ENCODE results near the gene SLC13A3. TPM values are rescaled to one million over a fixed set of nuclear protein-coding genes. Genes with fewer than 3 reads are reported as not detected.

SLC13A3 gene
- total RNA-seq, 2 experiments from 2014 or later = not detected

GRCh38 chr20:46690219-46691106 lies 39.2 kb upstream of the SLC13A3 start:
- Mint-ChIP-seq H3K4me1 (ENCODE audit: low read depth) (peaks cover 38% of the 10 kb centered on the region), H3K4me3 (peak overlapping the region; percentile 93), H3K27me3 (no peaks in the 10 kb centered on the region), H3K9me3 (no peaks in the 10 kb centered on the region), H3K36me3 (ENCODE audit: low read depth) (peaks cover 23% of the 10 kb centered on the region), H3K27ac (peak overlapping the region; percentile 97)
- CTCF ChIA-PET = interaction anchor here (0.9 to 11.2 kb wide), 6 partner anchors 9 to 1930 kb away, joined by 3 to 116 read pairs (median 4); partner anchors contain the start of gene ZNF334
- POLR2A ChIA-PET = interaction anchor here (0.5 to 1.4 kb wide), 4 partner anchors 10 to 137 kb away, joined by 3 read pairs; no protein-coding TSS in a partner anchor
- DNase-seq = no peak
- no peak for ATAC-seq
- intact Hi-C loops (cut with micrococcal nuclease) = no loop called here
- TF ChIP-seq, protein P1, sequence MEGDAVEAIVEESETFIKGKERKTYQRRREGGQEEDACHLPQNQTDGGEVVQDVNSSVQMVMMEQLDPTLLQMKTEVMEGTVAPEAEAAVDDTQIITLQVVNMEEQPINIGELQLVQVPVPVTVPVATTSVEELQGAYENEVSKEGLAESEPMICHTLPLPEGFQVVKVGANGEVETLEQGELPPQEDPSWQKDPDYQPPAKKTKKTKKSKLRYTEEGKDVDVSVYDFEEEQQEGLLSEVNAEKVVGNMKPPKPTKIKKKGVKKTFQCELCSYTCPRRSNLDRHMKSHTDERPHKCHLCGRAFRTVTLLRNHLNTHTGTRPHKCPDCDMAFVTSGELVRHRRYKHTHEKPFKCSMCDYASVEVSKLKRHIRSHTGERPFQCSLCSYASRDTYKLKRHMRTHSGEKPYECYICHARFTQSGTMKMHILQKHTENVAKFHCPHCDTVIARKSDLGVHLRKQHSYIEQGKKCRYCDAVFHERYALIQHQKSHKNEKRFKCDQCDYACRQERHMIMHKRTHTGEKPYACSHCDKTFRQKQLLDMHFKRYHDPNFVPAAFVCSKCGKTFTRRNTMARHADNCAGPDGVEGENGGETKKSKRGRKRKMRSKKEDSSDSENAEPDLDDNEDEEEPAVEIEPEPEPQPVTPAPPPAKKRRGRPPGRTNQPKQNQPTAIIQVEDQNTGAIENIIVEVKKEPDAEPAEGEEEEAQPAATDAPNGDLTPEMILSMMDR (IDR thresholded peaks at IDR 0.05) = no peak

- TF ChIP-seq, protein P1 (IDR thresholded peaks at IDR 0.05) = no peak
- peaks cover 42% of the 10 kb centered on the region for H3K4me1 Mint-ChIP-seq (ENCODE audit: low read depth)
- H3K4me3 Mint-ChIP-seq = peak overlapping the region; percentile 93
- ChIA-PET POLR2A (interaction anchor here (1.0 to 1.4 kb wide), 3 partner anchors 44 to 178 kb away, joined by 3 read pairs; no protein-coding TSS in a partner anchor), CTCF (interaction anchor here (0.9 to 11.2 kb wide), 8 partner anchors 9 to 1930 kb away, joined by 3 to 116 read pairs (median 4); partner anchors contain the start of genes ELMO2 and ZNF334)
- H3K9me3 Mint-ChIP-seq = no peaks in the 10 kb centered on the region
- no peak for DNase-seq
- intact Hi-C loops (cut with micrococcal nuclease) = loop anchor here (10.0 kb wide), 1 partner anchor 135 kb away; the partner anchor contains the start of gene OCSTAMP
- peaks cover 27% of the 10 kb centered on the region for H3K36me3 Mint-ChIP-seq (ENCODE audit: low read depth)
- H3K27me3 Mint-ChIP-seq = no peaks in the 10 kb centered on the region
- H3K27ac Mint-ChIP-seq = peak overlapping the region; percentile 97
- ATAC-seq = no peak
Observed at GRCh38 chr20:46689754-46690085, 38.5 kb upstream of the SLC13A3 start.

- H3K9me3 Mint-ChIP-seq = no peaks in the 10 kb centered on the region
- peaks cover 42% of the 10 kb centered on the region for H3K4me1 Mint-ChIP-seq (ENCODE audit: low read depth)
- H3K36me3 Mint-ChIP-seq (ENCODE audit: low read depth) = peaks cover 27% of the 10 kb centered on the region
- DNase-seq = peak; percentile 99
- H3K4me3 Mint-ChIP-seq = peak within 1 kb of the TSS; percentile 93
- TF ChIP-seq, protein P1 (IDR thresholded peaks at IDR 0.05) = no peak
- no peaks in the 10 kb centered on the region for H3K27me3 Mint-ChIP-seq
- ChIA-PET POLR2A (interaction anchor here (1.0 to 1.4 kb wide), 3 partner anchors 44 to 178 kb away, joined by 3 read pairs; no protein-coding TSS in a partner anchor), CTCF (interaction anchor here (0.9 to 11.2 kb wide), 9 partner anchors 8 to 1931 kb away, joined by 3 to 116 read pairs (median 4); partner anchors contain the start of genes ELMO2 and ZNF334)
- intact Hi-C loops (cut with micrococcal nuclease) = loop anchor here (10.0 kb wide), 1 partner anchor 134 kb away; the partner anchor contains the start of gene OCSTAMP
- H3K27ac Mint-ChIP-seq = peak within 1 kb of the TSS; percentile 97
- ATAC-seq = peak; percentile 98
Observed at GRCh38 chr20:46689082-46689753, 38.0 kb upstream of the SLC13A3 start, which contains the start of gene TP53RK. TP53RK (minus strand) TSS chr20:46689444; CDS start chr20:46689414, 30 bp downstream.

GRCh38 chr20:46688151-46689081 lies 37.2 kb upstream of the SLC13A3 start:
- ATAC-seq (no peak), DNase-seq (no peak)
- ChIA-PET POLR2A (interaction anchor here (1.1 kb wide), 1 partner anchor 177 kb away, joined by 3 read pairs; no protein-coding TSS in a partner anchor), CTCF (interaction anchor here (1.1 to 11.2 kb wide), 6 partner anchors 129 to 288 kb away, joined by 3 to 116 read pairs (median 6); partner anchors contain the start of genes ELMO2 and ZNF334)
- peak overlapping the region; percentile 93 for H3K27ac Mint-ChIP-seq
- H3K4me1 Mint-ChIP-seq (ENCODE audit: low read depth) = peaks cover 49% of the 10 kb centered on the region
- TF ChIP-seq, protein P1 (IDR thresholded peaks at IDR 0.05) = no peak
- intact Hi-C loops (cut with micrococcal nuclease) = loop anchor here (10.0 kb wide), 1 partner anchor 134 kb away; the partner anchor contains the start of gene OCSTAMP
- H3K4me3 Mint-ChIP-seq = peak overlapping the region; percentile 93
- peaks cover 27% of the 10 kb centered on the region for H3K36me3 Mint-ChIP-seq (ENCODE audit: low read depth)
- no peaks in the 10 kb centered on the region for H3K27me3 Mint-ChIP-seq
- H3K9me3 Mint-ChIP-seq = no peaks in the 10 kb centered on the region

All from activated CD8-positive, alpha-beta T cell treated with anti-CD3 and anti-CD28 coated beads for 36 hours (primary cell).